ENCODE results near the gene OR51S1.
A peak's percentile ranks its signal among the peaks of the same experiment; 100 is the strongest.

Gene OR51S1

DNA sequence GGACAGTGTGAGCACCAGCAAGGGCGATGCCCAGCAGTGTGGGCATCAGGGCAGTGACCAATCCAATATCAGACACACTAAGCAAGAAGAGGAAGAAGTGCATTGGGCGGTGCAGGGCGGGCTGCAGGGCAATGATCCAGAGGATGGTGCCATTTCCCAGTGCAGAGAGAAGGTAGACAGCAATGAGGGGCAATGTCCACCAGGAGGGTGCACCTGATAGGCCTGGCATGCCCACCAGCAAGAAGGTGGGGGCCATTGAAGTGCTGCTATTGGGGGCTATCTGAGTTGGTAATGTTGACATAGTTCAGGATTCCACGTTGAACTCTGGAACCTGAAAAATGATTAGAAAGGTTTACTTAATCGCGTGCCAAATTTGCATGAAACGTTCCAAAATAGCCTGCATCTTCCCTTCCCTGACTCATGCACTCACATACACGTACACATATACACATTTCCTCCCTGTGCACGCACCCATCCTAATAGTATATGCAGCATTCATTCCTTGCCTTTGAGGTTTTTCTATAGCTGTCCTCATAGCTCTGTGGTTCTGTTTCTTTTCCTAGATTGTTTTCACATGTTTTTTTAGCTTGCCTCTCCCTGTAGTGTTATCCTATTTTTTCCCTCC, at the start of gene OR51S1:
Gene OR51S1, minus strand, starts transcription at position 301 of the 625 bp plus-strand sequence. Its CDS starts 0 bp downstream, at position 301.
- no peak for DNase-seq (ENCODE audit: low read depth in 2 of 2)
- H3K4me3 ChIP-seq (replicated peaks in 1 of 2; ENCODE audit: low read depth in 2 of 2, low read length in 2 of 2) = no peak within 1 kb of the TSS
- TF ChIP-seq CTCF (IDR thresholded peaks at IDR 0.05; ENCODE audit: low read depth, low read length) = no peak

GRCh38 chr11:4891996-4892640, 43.1 kb upstream of the OR51S1 start:
- H3K4me3 ChIP-seq (replicated peaks in 1 of 2; ENCODE audit: low read depth in 2 of 2, low read length in 2 of 2) = no peak overlapping the region
- TF ChIP-seq CTCF (IDR thresholded peaks at IDR 0.05; ENCODE audit: low read depth, low read length) = peak; percentile 44
- DNase-seq (ENCODE audit: low read depth in 2 of 2) = peak; percentile 91 to 92

GRCh38 chr11:4890279-4890678, 41.3 kb upstream of the OR51S1 start:
- DNase-seq (ENCODE audit: low read depth in 2 of 2) = peak; percentile 4 to 38
- H3K4me3 ChIP-seq (replicated peaks in 1 of 2; ENCODE audit: low read depth in 2 of 2, low read length in 2 of 2) = no peak overlapping the region
- TF ChIP-seq CTCF (IDR thresholded peaks at IDR 0.05; ENCODE audit: low read depth, low read length) = no peak

DNA sequence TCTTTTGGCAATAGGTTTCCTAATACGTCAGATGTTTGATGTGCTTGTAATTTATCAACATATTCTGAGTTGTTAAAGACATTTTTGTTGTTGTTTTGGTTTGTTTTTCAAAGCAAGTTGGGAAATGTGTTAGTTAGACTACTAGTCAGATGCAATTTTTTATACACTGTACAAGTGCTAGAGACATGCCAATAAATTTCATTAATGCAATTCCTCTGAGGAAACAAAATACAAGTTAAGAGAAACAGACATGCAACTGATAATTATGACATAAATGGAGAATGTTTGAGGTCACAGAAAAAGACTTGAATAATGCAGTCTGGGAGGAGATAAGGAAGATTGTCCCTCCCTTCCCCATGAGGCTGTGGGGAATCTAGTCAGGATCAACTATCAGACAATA, 38.6 kb upstream of the OR51S1 start:
- no peak for TF ChIP-seq CTCF (IDR thresholded peaks at IDR 0.05; ENCODE audit: low read depth, low read length)
- H3K4me3 ChIP-seq (replicated peaks in 1 of 2; ENCODE audit: low read depth in 2 of 2, low read length in 2 of 2) = no peak overlapping the region
- peak; percentile 20 to 75 for DNase-seq (ENCODE audit: low read depth in 2 of 2)

DNA sequence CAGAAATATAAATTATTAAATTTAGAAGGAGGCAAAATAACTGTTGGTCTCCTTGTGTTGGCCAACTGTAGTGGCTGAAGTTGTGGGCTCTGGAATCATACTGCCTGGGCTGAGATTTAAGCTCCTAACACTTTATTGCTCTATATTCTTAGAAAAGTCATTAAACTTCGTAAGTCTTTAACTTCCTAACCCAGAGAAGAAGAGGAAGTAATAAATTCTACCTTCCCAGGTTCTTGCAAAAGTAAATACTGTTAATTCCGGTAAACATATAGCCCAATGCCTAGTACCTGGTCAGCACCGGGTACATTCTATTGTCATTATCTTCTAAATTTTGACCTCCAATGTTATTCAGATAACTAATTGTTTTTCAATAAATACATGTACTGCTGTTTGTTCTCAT, 37.2 kb upstream of the OR51S1 start:
- no peak for DNase-seq (ENCODE audit: low read depth in 2 of 2)
- no peak for TF ChIP-seq CTCF (IDR thresholded peaks at IDR 0.05; ENCODE audit: low read depth, low read length)
- no peak overlapping the region for H3K4me3 ChIP-seq (replicated peaks in 1 of 2; ENCODE audit: low read depth in 2 of 2, low read length in 2 of 2)

DNA sequence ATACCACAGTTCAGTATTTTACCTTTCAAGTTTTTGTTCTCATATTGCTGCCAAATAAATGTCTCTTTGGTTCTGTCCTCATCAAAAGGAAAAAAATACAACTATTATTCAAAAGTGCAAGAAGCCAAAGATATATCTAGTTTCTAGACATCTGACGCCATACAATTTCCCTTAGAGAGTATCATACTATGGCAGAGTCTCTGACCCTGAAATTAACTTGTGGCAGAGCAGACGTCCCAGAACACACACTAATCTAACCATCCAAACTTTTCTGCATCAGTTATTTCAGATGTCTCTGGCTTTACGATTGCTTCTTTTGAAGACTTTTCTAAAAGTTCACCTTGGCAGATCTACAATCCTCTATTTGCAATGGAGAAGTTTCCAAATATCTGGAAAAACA, 35.4 kb upstream of the OR51S1 start:
- H3K4me3 ChIP-seq (replicated peaks in 1 of 2; ENCODE audit: low read depth in 2 of 2, low read length in 2 of 2) = no peak overlapping the region
- DNase-seq (ENCODE audit: low read depth in 2 of 2) = no peak
- TF ChIP-seq CTCF (IDR thresholded peaks at IDR 0.05; ENCODE audit: low read depth, low read length) = no peak

All from cardiac fibroblast (primary cell).